Muscle of back (tissue), 11 donors: ENCODE data around the gene ASCL2. TPM values are rescaled to one million over a fixed set of nuclear protein-coding genes. Genes with fewer than 3 reads are reported as not detected.

Experiments
- DNase-seq, 3 donors: peaks; one replicate each; pipeline versions ENCODE4 v3.0.0 to v3.0.0-alpha.2; 2013
- polyA plus RNA-seq, 10 donors: library from polyadenylated mRNA; unstranded; fragments of 120-200 nt; gene quantifications; one replicate each; pipeline ENCODE4 v1.2.1, GENCODE V29; 2013; ENCODE audit not compliant: insufficient read length in 10 of 10

Gene ASCL2
- polyA plus RNA-seq, 10 donors, result 0.12 to 0.40 (median 0.22) TPM; not detected in 5

- no peak for DNase-seq
These were observed 34.6 kb downstream of the ASCL2 start for GRCh38 chr11:2235588-2236326.

GRCh38 chr11:2234963-2235362, 35.4 kb downstream of the ASCL2 start:
- DNase-seq, result no peak

- DNase-seq, result no peak
These were observed 36.5 kb downstream of the ASCL2 start for GRCh38 chr11:2233693-2234455.

- DNase-seq, result no peak
These were observed 40.6 kb downstream of the ASCL2 start for GRCh38 chr11:2229713-2230297.

GRCh38 chr11:2224254-2224653, 46.1 kb downstream of the ASCL2 start:
- DNase-seq, result no peak

GRCh38 chr11:2223153-2223794, 47.1 kb downstream of the ASCL2 start:
- DNase-seq, result no peak

- DNase-seq, result peak in 1 of 3 donors; percentile 30
These were observed 47.9 kb downstream of the ASCL2 start for GRCh38 chr11:2222451-2222850.

GRCh38 chr11:2221591-2221990, 48.8 kb downstream of the ASCL2 start:
- DNase-seq, result no peak

GRCh38 chr11:2221024-2221423, 49.4 kb downstream of the ASCL2 start:
- no peak for DNase-seq

- DNase-seq, result no peak
These were observed 50.1 kb downstream of the ASCL2 start for GRCh38 chr11:2220173-2220771.

- DNase-seq, result no peak
These were observed 50.9 kb downstream of the ASCL2 start for GRCh38 chr11:2219318-2220017.

Other genes with a start within 250 kb of the ASCL2 start
- gene IGF2, start 131.2 kb downstream of the ASCL2 start, polyA plus RNA-seq, result 1,000 to 10,000 TPM; 3,184 to 5,148 (median 3,915) TPM
- gene INS, start 109.4 kb downstream of the ASCL2 start, polyA plus RNA-seq, result not detected
- gene TH, start 98.8 kb downstream of the ASCL2 start, polyA plus RNA-seq, result 1 to 10 TPM in 1 of 10 donors, under 1 TPM in 9; 0.21 to 1.2 (median 0.65) TPM
- 1 to 10 TPM in 9 of 10 donors, under 1 TPM in 1; 0.50 to 6.0 (median 2.0) TPM for gene C11orf21, start 31.3 kb upstream of the ASCL2 start, polyA plus RNA-seq
- 1 to 10 TPM; 2.0 to 5.6 (median 2.5) TPM for gene TSPAN32, start 31.4 kb upstream of the ASCL2 start, polyA plus RNA-seq
- gene CD81, start 106.7 kb upstream of the ASCL2 start, polyA plus RNA-seq, result 100 to 1,000 TPM; 393 to 521 (median 464) TPM
- 10 to 100 TPM; 16.8 to 25.2 (median 21.1) TPM for gene TSSC4, start 130.2 kb upstream of the ASCL2 start, polyA plus RNA-seq
- under 1 TPM in 2 of 10 donors, not detected in 8; 0.05 TPM for gene TRPM5, start 173.9 kb upstream of the ASCL2 start, polyA plus RNA-seq
- 1 to 10 TPM; 1.2 to 3.6 (median 2.4) TPM for gene KCNQ1, start 174.4 kb upstream of the ASCL2 start, polyA plus RNA-seq